Erythroblast (primary cell): ENCODE results near the gene RFFL.

Experiments used
- DNase-seq, 2 experiments: peaks; one replicate each; lab custom pipeline; 2025; lab: John Stamatoyannopoulos, UW
- GATA1 ChIP-seq: IDR thresholded peaks from 2 replicates; pipeline ENCODE4 v1.6.1; 2011; ENCODE audit warnings: low read depth, mild to moderate bottlenecking, control low read depth, low read length, moderate library complexity
- POLR2A ChIP-seq: IDR thresholded peaks from 2 replicates; pipeline ENCODE4 v1.6.1; 2011; ENCODE audit warnings: mild to moderate bottlenecking, low read length

RFFL gene

GRCh38 chr17:34998205-34998604 lies 65.3 kb downstream of the RFFL start:
- no peak for TF ChIP-seq GATA1
- TF ChIP-seq POLR2A, result no peak
- DNase-seq, result peak; percentile 79 to 88

GRCh38 chr17:34997355-34997862 lies 66.1 kb downstream of the RFFL start:
- TF ChIP-seq GATA1, result no peak
- no peak for DNase-seq

- no peak for TF ChIP-seq POLR2A
- TF ChIP-seq GATA1, result no peak
- no peak for DNase-seq
Measured at GRCh38 chr17:34996422-34997285, 66.9 kb downstream of the RFFL start.

- TF ChIP-seq GATA1 (no peak), POLR2A (no peak)
- no peak for DNase-seq
Measured at GRCh38 chr17:34993031-34993430, 70.5 kb downstream of the RFFL start.

- no peak for DNase-seq
- TF ChIP-seq GATA1, result no peak
- no peak for TF ChIP-seq POLR2A
Measured at GRCh38 chr17:34991606-34992005, 71.9 kb downstream of the RFFL start.

- TF ChIP-seq POLR2A (no peak), GATA1 (no peak)
Measured at GRCh38 chr17:34990921-34991365, 72.6 kb downstream of the RFFL start.

DNA sequence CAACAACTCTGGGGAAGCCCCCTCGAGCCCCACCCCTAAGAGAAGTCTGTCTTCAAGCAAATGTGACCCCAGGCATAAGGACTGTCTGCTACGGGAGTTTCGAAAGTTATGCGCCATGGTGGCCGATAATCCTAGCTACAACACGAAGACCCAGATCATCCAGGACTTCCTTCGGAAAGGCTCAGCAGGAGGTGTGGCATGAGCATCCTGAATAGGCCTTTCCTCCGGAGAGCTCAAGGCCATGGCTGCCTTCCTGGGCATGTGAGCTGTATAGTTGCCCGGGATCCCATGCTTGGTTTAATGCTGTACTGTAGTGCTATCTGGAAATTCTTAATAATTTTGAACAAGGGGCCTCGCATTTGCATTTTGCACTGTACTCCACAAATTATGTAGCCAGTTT lies 74.0 kb downstream of the RFFL start:
- DNase-seq, result no peak
- TF ChIP-seq GATA1 (no peak), POLR2A (no peak)

More at GRCh38 chr17:34990921-34991365, 72.6 kb downstream of the RFFL start:
- DNase-seq, result no peak

GRCh38 chr17:34988644-34989043 lies 74.9 kb downstream of the RFFL start:
- peak; percentile 25 to 75 for DNase-seq
- TF ChIP-seq POLR2A, result no peak
- no peak for TF ChIP-seq GATA1

GRCh38 chr17:34987232-34987631 lies 76.3 kb downstream of the RFFL start:
- DNase-seq, result no peak
- TF ChIP-seq GATA1 (no peak), POLR2A (no peak)

GRCh38 chr17:34981538-34982241 lies 81.8 kb downstream of the RFFL start:
- TF ChIP-seq GATA1 (no peak), POLR2A (no peak)
- peak; percentile 75 to 81 for DNase-seq

- peak; percentile 89 to 91 for DNase-seq
- TF ChIP-seq POLR2A, result peak; percentile 68
- TF ChIP-seq GATA1, result no peak
Measured at GRCh38 chr17:34980681-34981537, 82.6 kb downstream of the RFFL start.

DNA sequence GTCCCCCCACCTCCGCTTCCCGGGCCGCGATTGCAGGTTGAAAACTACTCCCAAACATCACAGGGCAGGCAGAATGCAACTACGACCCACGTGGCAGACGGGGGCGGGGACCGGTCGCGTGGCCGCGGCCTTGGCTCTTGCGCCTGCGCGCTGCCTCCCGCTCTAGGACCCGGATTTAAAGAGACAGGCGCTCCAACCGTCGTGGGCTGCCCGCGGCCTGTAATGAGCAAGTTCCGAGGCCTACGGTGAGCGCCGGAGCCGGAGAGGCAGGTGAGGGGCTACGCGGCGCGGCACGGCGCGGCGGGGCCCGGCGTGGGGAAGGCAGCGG lies 83.2 kb downstream of the RFFL start, which contains the start of gene LIG3:
Gene LIG3 (plus strand): TSS at position 160 of the 328 bp plus-strand sequence. CDS start 2,494 bp downstream, outside the sequence.
- TF ChIP-seq GATA1, result no peak
- peak; percentile 74 for TF ChIP-seq POLR2A
- peak; percentile 93 to 95 for DNase-seq

- TF ChIP-seq POLR2A, result no peak
- no peak for TF ChIP-seq GATA1
- peak in 1 of 2 experiments; percentile 28 for DNase-seq
Measured at GRCh38 chr17:34979650-34980352, 83.7 kb downstream of the RFFL start.
